Glutamatergic neuron (in vitro differentiated cells): ENCODE measurements around the gene CHMP6. TPM values are rescaled to one million over a fixed set of nuclear protein-coding genes. Genes with fewer than 3 reads are reported as not detected.

Experiments
- DNase-seq: peaks from one replicate; pipeline ENCODE4 v3.0.0; 2022
- H3K27ac Mint-ChIP-seq: one replicate; pipeline ENCODE4 v1.8.0; 2020; ENCODE audit warnings: mild to moderate bottlenecking, mixed read lengths, inconsistent platforms; ENCODE audit not compliant: unreplicated experiment
- H3K27me3 Mint-ChIP-seq: one replicate; pipeline ENCODE4 v1.8.0; 2020; ENCODE audit warnings: mild to moderate bottlenecking, moderate library complexity, mixed read lengths, inconsistent platforms; ENCODE audit not compliant: unreplicated experiment
- H3K36me3 Mint-ChIP-seq: one replicate; pipeline ENCODE4 v1.8.0; 2020; ENCODE audit warnings: mild to moderate bottlenecking, mixed read lengths, inconsistent platforms; ENCODE audit not compliant: unreplicated experiment
- H3K4me1 Mint-ChIP-seq: one replicate; pipeline ENCODE4 v1.8.0; 2020; ENCODE audit warnings: mild to moderate bottlenecking, low read depth, mixed read lengths, inconsistent platforms; ENCODE audit not compliant: unreplicated experiment
- H3K4me3 Mint-ChIP-seq: one replicate; pipeline ENCODE4 v1.8.0; 2020; ENCODE audit warnings: mild to moderate bottlenecking, mixed read lengths, inconsistent platforms; ENCODE audit not compliant: unreplicated experiment
- H3K9me3 Mint-ChIP-seq: one replicate; pipeline ENCODE4 v1.8.0; 2020; ENCODE audit warnings: mild to moderate bottlenecking, moderate library complexity, mixed read lengths, inconsistent platforms; ENCODE audit not compliant: unreplicated experiment
- CTCF ChIP-seq: fragments of 200-600 bp; sonication (generic); IDR thresholded peaks from one replicate; pipeline ENCODE4 v1.5.0; 2021; ENCODE audit not compliant: partially characterized antibody, unreplicated experiment
- total RNA-seq: library from RNA; stranded (reverse); fragmentation: NEBNext Ultra II Directional; extraction: Animal tissue kit (Norgen Biotek cat#: 25700); gene quantifications from one replicate; pipeline ENCODE4 v1.2.1, GENCODE V29; 2021; ENCODE audit not compliant: unreplicated experiment

CHMP6 gene
- total RNA-seq, 1 donor from 2014 or later, result 24.3 TPM

- H3K36me3 Mint-ChIP-seq, result no peaks in the 10 kb centered on the region
- no peak overlapping the region for H3K27ac Mint-ChIP-seq
- peaks cover 39% of the 10 kb centered on the region for H3K4me1 Mint-ChIP-seq
- TF ChIP-seq CTCF, result peak; percentile 28
- peak overlapping the region; percentile 25 for H3K4me3 Mint-ChIP-seq
- peaks cover 17% of the 10 kb centered on the region for H3K9me3 Mint-ChIP-seq
- H3K27me3 Mint-ChIP-seq, result peaks cover 17% of the 10 kb centered on the region
- DNase-seq, result no peak
Measured at GRCh38 chr17:81040791-81041337, 49.2 kb downstream of the CHMP6 start.

- H3K36me3 Mint-ChIP-seq, result no peaks in the 10 kb centered on the region
- H3K4me1 Mint-ChIP-seq, result peaks cover 38% of the 10 kb centered on the region
- no peak for TF ChIP-seq CTCF
Measured at GRCh38 chr17:81042606-81043005, 51.0 kb downstream of the CHMP6 start.

GRCh38 chr17:81043319-81043724 lies 51.7 kb downstream of the CHMP6 start:
- TF ChIP-seq CTCF, result no peak
- Mint-ChIP-seq H3K27me3 (peaks cover 8% of the 10 kb centered on the region), H3K27ac (no peak overlapping the region), H3K4me3 (no peak overlapping the region), H3K9me3 (peaks cover 4% of the 10 kb centered on the region), H3K36me3 (no peaks in the 10 kb centered on the region), H3K4me1 (peaks cover 33% of the 10 kb centered on the region)
- DNase-seq, result no peak

More at GRCh38 chr17:81042606-81043005, 51.0 kb downstream of the CHMP6 start:
- Mint-ChIP-seq H3K9me3 (peaks cover 6% of the 10 kb centered on the region), H3K27ac (no peak overlapping the region), H3K27me3 (peaks cover 10% of the 10 kb centered on the region), H3K4me3 (peak overlapping the region; percentile 57)
- DNase-seq, result no peak

GRCh38 chr17:81043725-81044427 lies 52.2 kb downstream of the CHMP6 start:
- peaks cover 8% of the 10 kb centered on the region for H3K27me3 Mint-ChIP-seq
- peak overlapping the region; percentile 29 for H3K27ac Mint-ChIP-seq
- TF ChIP-seq CTCF, result no peak
- H3K9me3 Mint-ChIP-seq, result peaks cover 5% of the 10 kb centered on the region
- DNase-seq, result no peak
- peaks cover 38% of the 10 kb centered on the region for H3K4me1 Mint-ChIP-seq
- peak overlapping the region; percentile 49 for H3K4me3 Mint-ChIP-seq
- H3K36me3 Mint-ChIP-seq, result no peaks in the 10 kb centered on the region

- no peak for DNase-seq
- H3K27ac Mint-ChIP-seq, result peak overlapping the region; percentile 29
- peak overlapping the region; percentile 49 for H3K4me3 Mint-ChIP-seq
- no peaks in the 10 kb centered on the region for H3K36me3 Mint-ChIP-seq
- peaks cover 38% of the 10 kb centered on the region for H3K4me1 Mint-ChIP-seq
- no peak for TF ChIP-seq CTCF
- H3K27me3 Mint-ChIP-seq, result peaks cover 9% of the 10 kb centered on the region
- peaks cover 4% of the 10 kb centered on the region for H3K9me3 Mint-ChIP-seq
Measured at GRCh38 chr17:81044428-81044763, 52.8 kb downstream of the CHMP6 start.
